Neural cell (in vitro differentiated cells): ENCODE measurements around the gene LGALS3BP.

Experiments
- EP300 ChIP-seq: fragments of 450-650 bp; conservative IDR thresholded peaks from 2 replicates; pipeline ENCODE4 v1.6.1; 2014; ENCODE audit warnings: antibody characterized with exemption, mild to moderate bottlenecking, moderate library complexity; ENCODE audit not compliant: poor library complexity, severe bottlenecking
- EZH2 ChIP-seq: fragments of 200-600, 300-800 bp; shearing (Covaris generic), sonication (generic); IDR thresholded peaks from 2 replicates; pipeline ENCODE4 v1.6.1; 2014; ENCODE audit warnings: antibody characterized with exemption, low read length, borderline replicate concordance, mild to moderate bottlenecking; ENCODE audit not compliant: insufficient read depth, poor library complexity, severe bottlenecking
- POLR2AphosphoS5 ChIP-seq: IDR thresholded peaks from 2 replicates; pipeline ENCODE4 v1.6.1; 2012
- RAD21 ChIP-seq: fragments of 450-650 bp; conservative IDR thresholded peaks from 2 replicates; pipeline ENCODE4 v1.6.1; 2014; ENCODE audit warnings: antibody characterized with exemption, mild to moderate bottlenecking, moderate library complexity
- TAF1 ChIP-seq: IDR thresholded peaks from 2 replicates; pipeline ENCODE4 v1.6.1; 2012; ENCODE audit warnings: low read depth
- TF ChIP-seq, protein P1 (sequence below): fragments of 450-650 bp; IDR thresholded peaks from 2 replicates; pipeline ENCODE4 v1.5.1; 2014; ENCODE audit warnings: antibody characterized with exemption, mild to moderate bottlenecking, moderate library complexity; ENCODE audit not compliant: poor library complexity, severe bottlenecking
- TF ChIP-seq, protein P2 (sequence below): IDR thresholded peaks from 2 replicates; pipeline ENCODE4 v1.6.1; 2012; ENCODE audit warnings: borderline replicate concordance

DNA sequence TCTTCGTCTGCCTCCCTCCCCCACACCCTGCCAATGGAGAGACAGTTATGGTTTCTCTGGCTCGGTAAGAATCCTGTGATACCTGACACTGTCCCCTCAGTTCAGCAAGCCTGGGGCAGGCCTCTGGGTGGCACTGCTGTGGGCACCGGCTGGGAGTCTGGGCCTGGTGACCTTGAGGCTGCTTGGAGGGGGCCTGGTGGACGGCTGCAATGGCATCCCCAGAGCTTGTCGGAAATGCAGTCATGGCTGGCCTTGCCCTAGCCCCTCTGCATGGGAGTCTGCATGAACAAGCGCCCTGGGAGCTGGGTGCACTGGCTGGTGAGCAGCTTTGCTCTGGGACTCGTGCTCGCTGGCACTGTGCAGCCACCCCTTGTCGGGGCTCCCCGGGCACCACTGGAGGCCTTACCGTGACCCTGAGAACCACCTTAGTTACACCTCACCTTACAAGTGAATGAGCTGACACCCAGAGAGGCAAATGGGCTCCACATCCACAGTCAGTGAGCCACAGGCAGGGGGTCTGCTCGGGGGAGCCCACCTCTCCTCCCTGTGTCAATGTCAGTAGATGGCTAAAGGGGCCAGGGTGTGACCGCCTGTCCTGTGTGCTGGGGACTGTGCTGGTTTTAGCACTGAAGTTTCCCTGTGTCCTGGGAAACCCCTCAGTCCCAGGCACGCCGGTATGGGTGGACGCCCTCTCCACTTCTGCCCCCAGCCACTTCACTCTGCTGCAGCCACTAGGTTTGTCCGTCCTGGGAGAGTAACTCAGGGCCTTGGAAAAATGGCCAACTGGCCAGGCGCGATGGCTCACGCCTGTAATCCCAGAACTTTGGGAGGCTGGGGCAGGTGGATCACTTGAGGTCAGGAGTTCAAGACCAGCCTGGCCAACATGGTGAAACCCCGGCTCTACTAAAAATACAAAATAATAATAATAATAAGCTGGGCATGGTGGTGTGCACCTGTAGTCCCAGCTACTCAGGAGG lies 1.4 kb downstream of the LGALS3BP start:
- TF ChIP-seq, protein P1, sequence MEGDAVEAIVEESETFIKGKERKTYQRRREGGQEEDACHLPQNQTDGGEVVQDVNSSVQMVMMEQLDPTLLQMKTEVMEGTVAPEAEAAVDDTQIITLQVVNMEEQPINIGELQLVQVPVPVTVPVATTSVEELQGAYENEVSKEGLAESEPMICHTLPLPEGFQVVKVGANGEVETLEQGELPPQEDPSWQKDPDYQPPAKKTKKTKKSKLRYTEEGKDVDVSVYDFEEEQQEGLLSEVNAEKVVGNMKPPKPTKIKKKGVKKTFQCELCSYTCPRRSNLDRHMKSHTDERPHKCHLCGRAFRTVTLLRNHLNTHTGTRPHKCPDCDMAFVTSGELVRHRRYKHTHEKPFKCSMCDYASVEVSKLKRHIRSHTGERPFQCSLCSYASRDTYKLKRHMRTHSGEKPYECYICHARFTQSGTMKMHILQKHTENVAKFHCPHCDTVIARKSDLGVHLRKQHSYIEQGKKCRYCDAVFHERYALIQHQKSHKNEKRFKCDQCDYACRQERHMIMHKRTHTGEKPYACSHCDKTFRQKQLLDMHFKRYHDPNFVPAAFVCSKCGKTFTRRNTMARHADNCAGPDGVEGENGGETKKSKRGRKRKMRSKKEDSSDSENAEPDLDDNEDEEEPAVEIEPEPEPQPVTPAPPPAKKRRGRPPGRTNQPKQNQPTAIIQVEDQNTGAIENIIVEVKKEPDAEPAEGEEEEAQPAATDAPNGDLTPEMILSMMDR: no peak
- TF ChIP-seq POLR2AphosphoS5: no peak
- TF ChIP-seq, protein P2, sequence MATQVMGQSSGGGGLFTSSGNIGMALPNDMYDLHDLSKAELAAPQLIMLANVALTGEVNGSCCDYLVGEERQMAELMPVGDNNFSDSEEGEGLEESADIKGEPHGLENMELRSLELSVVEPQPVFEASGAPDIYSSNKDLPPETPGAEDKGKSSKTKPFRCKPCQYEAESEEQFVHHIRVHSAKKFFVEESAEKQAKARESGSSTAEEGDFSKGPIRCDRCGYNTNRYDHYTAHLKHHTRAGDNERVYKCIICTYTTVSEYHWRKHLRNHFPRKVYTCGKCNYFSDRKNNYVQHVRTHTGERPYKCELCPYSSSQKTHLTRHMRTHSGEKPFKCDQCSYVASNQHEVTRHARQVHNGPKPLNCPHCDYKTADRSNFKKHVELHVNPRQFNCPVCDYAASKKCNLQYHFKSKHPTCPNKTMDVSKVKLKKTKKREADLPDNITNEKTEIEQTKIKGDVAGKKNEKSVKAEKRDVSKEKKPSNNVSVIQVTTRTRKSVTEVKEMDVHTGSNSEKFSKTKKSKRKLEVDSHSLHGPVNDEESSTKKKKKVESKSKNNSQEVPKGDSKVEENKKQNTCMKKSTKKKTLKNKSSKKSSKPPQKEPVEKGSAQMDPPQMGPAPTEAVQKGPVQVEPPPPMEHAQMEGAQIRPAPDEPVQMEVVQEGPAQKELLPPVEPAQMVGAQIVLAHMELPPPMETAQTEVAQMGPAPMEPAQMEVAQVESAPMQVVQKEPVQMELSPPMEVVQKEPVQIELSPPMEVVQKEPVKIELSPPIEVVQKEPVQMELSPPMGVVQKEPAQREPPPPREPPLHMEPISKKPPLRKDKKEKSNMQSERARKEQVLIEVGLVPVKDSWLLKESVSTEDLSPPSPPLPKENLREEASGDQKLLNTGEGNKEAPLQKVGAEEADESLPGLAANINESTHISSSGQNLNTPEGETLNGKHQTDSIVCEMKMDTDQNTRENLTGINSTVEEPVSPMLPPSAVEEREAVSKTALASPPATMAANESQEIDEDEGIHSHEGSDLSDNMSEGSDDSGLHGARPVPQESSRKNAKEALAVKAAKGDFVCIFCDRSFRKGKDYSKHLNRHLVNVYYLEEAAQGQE: no peak
- no peak for TF ChIP-seq EZH2
- TF ChIP-seq EP300: no peak
- TF ChIP-seq TAF1: no peak
- no peak for TF ChIP-seq RAD21
